ENCODE measurements around the gene NPDC1.

Gene NPDC1

GRCh38 chr9:136992819-136993369, 53.1 kb downstream of the NPDC1 start:
- no peaks in the 10 kb centered on the region for H3K9me2 ChIP-seq (replicated peaks; ENCODE audit: insufficient read depth, low read length)
- TF ChIP-seq EZH2phosphoT487 (IDR thresholded peaks at IDR 0.05; ENCODE audit: low read length) (no peak), EZH2 (optimal IDR thresholded peaks at IDR 0.05; ENCODE audit: low read depth, low read length) (no peak)
- TF ChIP-seq, protein P1, sequence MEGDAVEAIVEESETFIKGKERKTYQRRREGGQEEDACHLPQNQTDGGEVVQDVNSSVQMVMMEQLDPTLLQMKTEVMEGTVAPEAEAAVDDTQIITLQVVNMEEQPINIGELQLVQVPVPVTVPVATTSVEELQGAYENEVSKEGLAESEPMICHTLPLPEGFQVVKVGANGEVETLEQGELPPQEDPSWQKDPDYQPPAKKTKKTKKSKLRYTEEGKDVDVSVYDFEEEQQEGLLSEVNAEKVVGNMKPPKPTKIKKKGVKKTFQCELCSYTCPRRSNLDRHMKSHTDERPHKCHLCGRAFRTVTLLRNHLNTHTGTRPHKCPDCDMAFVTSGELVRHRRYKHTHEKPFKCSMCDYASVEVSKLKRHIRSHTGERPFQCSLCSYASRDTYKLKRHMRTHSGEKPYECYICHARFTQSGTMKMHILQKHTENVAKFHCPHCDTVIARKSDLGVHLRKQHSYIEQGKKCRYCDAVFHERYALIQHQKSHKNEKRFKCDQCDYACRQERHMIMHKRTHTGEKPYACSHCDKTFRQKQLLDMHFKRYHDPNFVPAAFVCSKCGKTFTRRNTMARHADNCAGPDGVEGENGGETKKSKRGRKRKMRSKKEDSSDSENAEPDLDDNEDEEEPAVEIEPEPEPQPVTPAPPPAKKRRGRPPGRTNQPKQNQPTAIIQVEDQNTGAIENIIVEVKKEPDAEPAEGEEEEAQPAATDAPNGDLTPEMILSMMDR (IDR thresholded peaks at IDR 0.05; ENCODE audit: low read length) = no peak
- H3K4me2 ChIP-seq (ENCODE audit: low read depth, low read length) = peak overlapping the region; percentile 74
- H2AFZ ChIP-seq (ENCODE audit: low read length) = peak overlapping the region; percentile 65; the same call in 1 of the 2 replicates
- H3K4me1 ChIP-seq (ENCODE audit: low read length) = no peaks in the 10 kb centered on the region
- no peaks in the 10 kb centered on the region for H3K36me3 ChIP-seq (replicated peaks; ENCODE audit: insufficient read depth, low read length)
- no peaks in the 10 kb centered on the region for H3K79me2 ChIP-seq (ENCODE audit: low read length)
- peak overlapping the region; percentile 62; the same call in 1 of the 2 replicates for H3K9ac ChIP-seq (ENCODE audit: low read length)
- peaks cover 53% of the 10 kb centered on the region for H3K27me3 ChIP-seq (replicated peaks; ENCODE audit: insufficient read depth, low read length)
- no peaks in the 10 kb centered on the region for H3K9me3 ChIP-seq (replicated peaks; ENCODE audit: insufficient read depth, low read length)
- no peaks in the 10 kb centered on the region for H4K20me1 ChIP-seq (ENCODE audit: insufficient read depth, low read length)
- H3F3A ChIP-seq (ENCODE audit: insufficient read depth, low read length) = no peaks in the 10 kb centered on the region; the same call in 1 of the 2 replicates
- DNase-seq = no peak
- peak overlapping the region; percentile 49 for H3K4me3 ChIP-seq (ENCODE audit: low read length)
- H3K27ac ChIP-seq (ENCODE audit: low read length) = no peak overlapping the region

DNA sequence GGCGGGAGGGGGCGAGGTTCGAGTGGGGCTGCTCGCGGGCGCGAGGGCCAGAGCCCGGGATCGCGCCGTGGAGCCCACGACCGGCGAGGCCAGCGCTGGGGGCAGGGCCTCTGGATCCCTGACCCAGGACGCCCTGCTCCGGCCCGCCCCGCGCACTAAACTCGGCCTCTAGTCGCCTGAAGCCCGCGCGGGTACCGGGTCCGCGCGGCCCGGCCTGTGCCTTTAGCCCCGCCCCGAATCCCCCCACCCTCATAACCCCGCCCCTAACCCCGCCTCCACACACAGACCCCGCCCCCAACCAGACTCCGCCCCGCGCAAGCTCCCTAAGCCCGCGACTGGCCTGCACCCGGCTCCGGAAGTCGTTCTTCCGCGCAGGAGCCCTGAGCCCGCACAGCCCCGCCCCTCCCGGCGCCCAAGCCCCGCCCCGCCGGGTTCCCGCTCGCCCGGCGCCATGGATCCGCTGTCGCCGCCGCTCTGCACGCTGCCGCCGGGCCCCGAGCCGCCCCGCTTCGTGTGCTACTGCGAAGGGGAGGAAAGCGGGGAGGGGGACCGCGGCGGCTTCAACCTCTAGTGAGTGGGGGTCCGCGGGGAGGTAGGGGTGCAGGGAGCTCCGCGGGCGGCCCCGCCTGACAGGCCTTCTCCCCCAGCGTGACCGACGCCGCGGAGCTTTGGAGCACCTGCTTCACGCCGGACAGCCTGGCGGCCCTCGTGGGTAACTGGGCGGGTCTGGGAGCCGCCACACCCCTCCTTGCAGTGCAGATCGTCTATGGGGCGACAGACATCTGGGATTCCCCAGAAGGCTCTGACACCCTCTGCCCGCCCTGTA, 53.8 kb downstream of the NPDC1 start, which contains the start of gene PAXX:
TSS of gene PAXX (plus strand) at position 430 of the 826 bp plus-strand sequence. CDS start at position 452, 22 bp downstream.
- no peaks in the 10 kb centered on the region for H3K9me3 ChIP-seq (replicated peaks; ENCODE audit: insufficient read depth, low read length)

GRCh38 chr9:136990242-136990911, 55.6 kb downstream of the NPDC1 start:
- Histone ChIP-seq H2AFZ (ENCODE audit: low read length) (no peak overlapping the region), H4K20me1 (ENCODE audit: insufficient read depth, low read length) (no peaks in the 10 kb centered on the region), H3K27ac (ENCODE audit: low read length) (no peak overlapping the region), H3K9ac (ENCODE audit: low read length) (no peak overlapping the region), H3K4me1 (ENCODE audit: low read length) (no peaks in the 10 kb centered on the region), H3K4me3 (ENCODE audit: low read length) (no peak overlapping the region), H3K4me2 (ENCODE audit: low read depth, low read length) (no peak overlapping the region), H3K27me3 (replicated peaks; ENCODE audit: insufficient read depth, low read length) (peaks cover 55% of the 10 kb centered on the region), H3K9me3 (replicated peaks; ENCODE audit: insufficient read depth, low read length) (no peaks in the 10 kb centered on the region), H3K36me3 (replicated peaks; ENCODE audit: insufficient read depth, low read length) (no peaks in the 10 kb centered on the region), H3K79me2 (ENCODE audit: low read length) (no peaks in the 10 kb centered on the region), H3K9me2 (replicated peaks; ENCODE audit: insufficient read depth, low read length) (no peaks in the 10 kb centered on the region), H3F3A (ENCODE audit: insufficient read depth, low read length) (no peaks in the 10 kb centered on the region; the same call in 1 of the 2 replicates)
- TF ChIP-seq, protein P1 (IDR thresholded peaks at IDR 0.05; ENCODE audit: low read length) = no peak
- no peak for TF ChIP-seq EZH2phosphoT487 (IDR thresholded peaks at IDR 0.05; ENCODE audit: low read length)
- no peak for TF ChIP-seq EZH2 (optimal IDR thresholded peaks at IDR 0.05; ENCODE audit: low read depth, low read length)
- DNase-seq = no peak

More for the DNA sequence above, 53.8 kb downstream of the NPDC1 start, which contains the start of gene PAXX:
- Histone ChIP-seq H3F3A (ENCODE audit: insufficient read depth, low read length) (no peaks in the 10 kb centered on the region; the same call in 1 of the 2 replicates), H3K4me2 (ENCODE audit: low read depth, low read length) (peak within 1 kb of the TSS; percentile 74), H3K79me2 (ENCODE audit: low read length) (no peaks in the 10 kb centered on the region), H4K20me1 (ENCODE audit: insufficient read depth, low read length) (no peaks in the 10 kb centered on the region), H3K27me3 (replicated peaks; ENCODE audit: insufficient read depth, low read length) (peaks cover 53% of the 10 kb centered on the region), H3K36me3 (replicated peaks; ENCODE audit: insufficient read depth, low read length) (no peaks in the 10 kb centered on the region), H3K9ac (ENCODE audit: low read length) (peak within 1 kb of the TSS; percentile 62), H3K9me2 (replicated peaks; ENCODE audit: insufficient read depth, low read length) (no peaks in the 10 kb centered on the region), H3K4me3 (ENCODE audit: low read length) (peak within 1 kb of the TSS; percentile 49), H3K27ac (ENCODE audit: low read length) (peak within 1 kb of the TSS; percentile 31; the same call in 1 of the 2 replicates), H2AFZ (ENCODE audit: low read length) (peak within 1 kb of the TSS; percentile 65; the same call in 1 of the 2 replicates), H3K4me1 (ENCODE audit: low read length) (no peaks in the 10 kb centered on the region)
- no peak for TF ChIP-seq EZH2 (optimal IDR thresholded peaks at IDR 0.05; ENCODE audit: low read depth, low read length)
- TF ChIP-seq EZH2phosphoT487 (IDR thresholded peaks at IDR 0.05; ENCODE audit: low read length) = no peak
- TF ChIP-seq, protein P1 (IDR thresholded peaks at IDR 0.05; ENCODE audit: low read length) = no peak
- peak; percentile 81 for DNase-seq
